Measurements from ENCODE around the gene ANKRD62.

GRCh38 chr18:12086249-12086648, 7.4 kb upstream of the ANKRD62 start:
- TF ChIP-seq CTCF (IDR thresholded peaks at IDR 0.05; ENCODE audit: borderline replicate concordance, extremely low read depth, low read length, poor library complexity, severe bottlenecking) (no peak), EZH2 (IDR thresholded peaks at IDR 0.05; ENCODE audit: borderline replicate concordance, low read depth, low read length, severe bottlenecking) (no peak)

Data from DND-41 (cell line).